Stimulated activated CD4-positive, alpha-beta T cell treated with anti-CD3 and anti-CD28 coated beads, Interleukin-12 subunit alpha, Interleukin-12 subunit beta, amount 100 ng/mL, for 24 hours (primary cell): ENCODE measurements around the gene SYT9.

ENCODE experiments used
- DNase-seq, 2 experiments: peaks; one replicate each; pipeline ENCODE4 v3.0.0-alpha.2; 2020; ENCODE audit warnings: low read depth in 2 of 2

Gene SYT9

DNA sequence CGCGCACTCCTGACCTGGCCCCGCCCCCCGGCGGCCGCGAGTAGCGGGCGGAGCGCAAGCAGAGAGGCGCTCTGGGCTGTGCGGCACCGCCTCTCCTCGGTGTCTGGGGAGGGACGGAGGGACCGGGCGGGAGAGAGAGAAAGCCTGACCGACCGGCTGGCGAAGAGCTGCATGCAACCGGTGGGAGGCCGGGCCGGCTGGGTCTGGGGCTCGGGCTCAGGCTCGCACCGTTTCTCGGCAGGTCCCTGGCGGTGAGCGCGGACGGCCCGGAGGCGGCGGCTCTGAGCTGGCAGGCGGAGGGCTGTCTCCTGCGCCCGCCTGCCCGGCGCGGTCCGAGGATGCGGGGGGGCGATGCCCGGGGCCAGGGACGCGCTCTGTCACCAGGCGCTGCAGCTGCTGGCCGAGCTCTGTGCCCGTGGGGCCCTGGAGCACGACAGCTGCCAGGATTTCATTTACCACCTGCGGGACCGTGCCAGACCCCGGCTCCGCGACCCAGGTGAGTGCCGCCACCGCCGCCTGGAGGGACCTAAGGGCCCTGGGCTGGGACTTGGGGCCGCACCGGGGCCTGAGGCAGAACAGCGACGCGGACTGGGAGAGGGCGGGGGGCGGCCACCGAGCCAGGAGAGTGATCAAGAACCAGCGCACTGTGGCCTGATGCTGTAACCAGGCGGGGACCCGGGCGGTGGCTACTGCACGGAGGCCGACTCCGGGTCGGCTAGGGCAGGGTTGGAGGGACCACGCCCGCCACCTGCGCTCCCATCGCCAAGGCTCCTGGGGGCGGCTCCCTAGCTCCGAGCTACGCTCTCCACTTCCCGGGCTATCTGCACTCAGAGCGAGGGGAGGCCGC lies at the start of gene SYT9:
SYT9 (plus strand) TSS at position 69 of the 847 bp plus-strand sequence; CDS start at position 352, 283 bp downstream.
- peak in 1 of 2 experiments; percentile 20 for DNase-seq

DNA sequence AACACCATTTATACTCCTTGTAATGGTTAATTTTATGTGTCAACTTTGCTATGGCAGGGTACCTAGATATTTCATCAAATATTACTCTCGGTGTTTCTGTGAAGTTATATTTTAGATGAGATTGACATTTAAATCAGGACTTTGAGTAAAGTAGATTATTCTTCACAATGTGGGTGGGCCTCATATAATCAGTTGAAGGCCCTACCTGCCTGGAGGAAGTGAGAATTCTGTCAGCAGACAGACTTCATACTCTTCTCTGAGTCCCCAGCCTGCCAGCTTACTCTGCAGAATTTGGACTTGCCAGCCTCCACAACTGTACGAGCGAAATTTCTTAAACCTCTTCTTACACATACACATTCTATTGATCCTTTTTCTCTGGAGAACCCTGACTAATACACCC lies 49.3 kb upstream of the SYT9 start:
- no peak for DNase-seq

DNA sequence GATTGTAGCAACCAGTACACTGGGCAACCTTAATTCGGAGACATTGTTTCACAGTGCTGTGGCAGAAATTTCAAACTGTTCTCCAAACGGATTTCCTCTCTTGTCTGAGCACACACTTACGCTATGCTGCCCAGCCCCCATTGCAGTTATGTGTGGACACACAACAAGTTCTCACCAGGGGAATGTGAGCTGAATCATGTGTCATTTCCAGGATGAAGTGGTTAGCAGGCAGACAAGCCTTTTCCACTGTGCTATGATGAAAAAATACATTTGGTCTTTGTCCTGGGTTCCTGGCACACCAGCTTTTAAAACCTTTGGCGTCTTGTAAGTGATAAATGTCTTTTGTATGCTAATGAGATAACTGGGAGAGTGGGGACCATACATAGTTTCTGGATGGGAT lies 46.9 kb upstream of the SYT9 start:
- no peak for DNase-seq

DNA sequence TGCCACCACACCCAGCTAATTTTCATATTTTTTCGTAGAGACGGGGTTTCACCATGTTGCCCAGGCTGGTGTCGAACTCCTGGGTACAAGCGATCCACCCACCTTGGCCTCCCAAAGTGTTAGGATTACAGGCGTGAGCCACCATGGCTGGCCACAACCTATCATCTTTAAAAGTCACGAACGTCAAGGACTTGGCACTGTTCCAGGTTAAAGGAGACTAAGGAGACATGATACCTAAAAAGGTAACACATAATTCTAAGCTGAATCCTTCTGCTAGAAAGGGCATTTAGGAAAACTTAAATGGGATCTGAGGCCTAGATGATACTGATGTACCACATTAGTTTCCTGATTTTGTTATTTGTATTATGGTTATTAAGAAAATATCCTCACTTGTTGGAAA lies 43.3 kb upstream of the SYT9 start:
- DNase-seq: no peak

DNA sequence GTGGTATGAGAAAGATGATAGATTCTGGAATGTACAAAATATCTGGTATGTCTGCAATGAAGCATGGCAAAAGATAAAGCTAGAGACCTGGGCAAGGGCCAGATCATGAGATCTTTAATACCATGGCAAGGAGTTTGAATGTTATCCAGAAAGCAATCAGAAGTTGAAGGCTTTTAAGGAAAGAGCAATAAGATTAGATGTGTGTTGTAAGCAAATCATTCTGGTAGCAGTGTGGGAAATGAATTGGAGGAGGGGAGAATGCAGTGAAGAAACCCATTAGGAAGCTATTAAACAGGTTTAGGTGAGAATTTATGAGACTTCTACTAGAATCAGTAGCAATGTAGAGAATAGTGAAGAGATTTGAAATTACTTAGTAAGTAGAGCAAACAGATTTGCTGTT lies 32.2 kb upstream of the SYT9 start:
- DNase-seq: no peak

DNA sequence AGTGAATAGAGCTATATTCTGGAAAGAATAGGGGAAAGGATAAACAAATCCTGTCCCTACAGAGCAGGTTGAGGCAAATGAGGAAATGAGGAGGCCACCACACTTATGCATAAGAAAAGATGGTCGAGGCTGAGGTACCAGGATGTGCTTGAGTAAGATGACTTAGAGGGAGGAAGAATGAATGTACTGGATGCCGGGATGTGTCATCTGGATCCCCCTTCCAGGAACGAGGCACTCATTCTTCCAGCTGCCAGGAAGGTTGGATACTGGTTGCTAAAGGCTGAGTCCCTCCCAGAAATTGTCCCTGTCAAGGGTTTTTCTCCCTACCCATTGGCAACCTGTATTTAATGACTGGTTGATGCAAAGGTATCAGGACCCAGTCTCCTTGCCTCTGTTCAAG lies 31.1 kb upstream of the SYT9 start:
- no peak for DNase-seq

DNA sequence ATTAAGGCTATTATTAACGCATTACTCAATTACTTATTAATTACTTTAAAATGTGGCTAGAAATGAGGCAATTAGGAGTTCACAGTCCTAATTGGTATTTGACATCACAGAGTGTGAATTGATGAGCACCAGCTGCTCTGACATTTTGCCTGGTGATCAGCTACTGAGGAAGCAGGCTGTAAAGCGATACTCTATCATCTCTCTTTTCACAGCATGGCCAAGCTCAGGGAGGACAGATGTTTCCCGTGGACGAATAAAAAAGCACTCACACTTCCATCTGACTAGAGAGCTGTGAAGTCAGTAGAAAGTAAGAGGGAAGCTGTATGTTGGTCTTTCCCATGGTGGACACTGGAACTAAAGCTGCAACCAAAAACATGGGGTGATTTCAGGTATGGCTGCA lies 29.1 kb upstream of the SYT9 start:
- DNase-seq: no peak

DNA sequence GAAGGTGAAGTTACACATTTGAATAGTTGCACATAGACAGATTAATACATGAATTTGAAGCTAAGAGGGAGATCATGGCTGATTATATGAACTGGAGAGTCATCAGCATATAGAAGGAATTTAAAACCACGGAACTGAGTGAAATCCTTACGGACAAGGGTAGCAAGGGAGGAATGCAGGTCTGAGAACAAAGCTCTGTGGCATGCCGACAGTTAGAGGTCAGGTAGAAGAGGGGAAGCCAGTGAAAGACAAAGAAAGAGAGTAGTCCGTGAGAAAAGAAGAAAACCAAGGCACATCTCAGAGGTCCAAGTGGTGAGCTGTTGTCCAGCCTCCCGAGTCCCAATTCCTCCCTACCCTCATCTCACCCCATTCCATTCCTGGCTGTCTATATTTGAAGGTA lies 11.8 kb upstream of the SYT9 start:
- no peak for DNase-seq

DNA sequence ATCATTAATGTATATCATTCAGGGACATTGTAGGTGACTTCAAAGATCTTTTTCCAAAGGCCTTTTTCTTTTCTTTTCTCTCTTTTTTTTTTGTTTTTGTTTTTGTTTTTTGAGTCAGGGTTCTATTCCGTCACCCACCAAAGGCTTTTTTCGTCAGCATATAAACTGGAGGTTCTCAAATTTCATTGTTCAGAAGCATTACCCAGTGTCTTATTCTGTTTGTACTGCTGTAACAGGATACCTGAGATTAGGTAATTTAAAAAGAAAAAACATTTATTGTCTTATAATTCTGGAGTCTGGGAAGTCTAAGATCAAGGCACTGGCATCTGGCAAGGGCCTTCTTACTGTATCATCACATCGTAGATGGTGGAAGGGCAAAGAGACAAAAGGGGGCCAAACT lies 6.4 kb upstream of the SYT9 start:
- no peak for DNase-seq

- DNase-seq: no peak
These were observed 5.5 kb upstream of the SYT9 start for GRCh38 chr11:7246179-7246578.

GRCh38 chr11:7250166-7250565 lies 1.5 kb upstream of the SYT9 start:
- no peak for DNase-seq

DNA sequence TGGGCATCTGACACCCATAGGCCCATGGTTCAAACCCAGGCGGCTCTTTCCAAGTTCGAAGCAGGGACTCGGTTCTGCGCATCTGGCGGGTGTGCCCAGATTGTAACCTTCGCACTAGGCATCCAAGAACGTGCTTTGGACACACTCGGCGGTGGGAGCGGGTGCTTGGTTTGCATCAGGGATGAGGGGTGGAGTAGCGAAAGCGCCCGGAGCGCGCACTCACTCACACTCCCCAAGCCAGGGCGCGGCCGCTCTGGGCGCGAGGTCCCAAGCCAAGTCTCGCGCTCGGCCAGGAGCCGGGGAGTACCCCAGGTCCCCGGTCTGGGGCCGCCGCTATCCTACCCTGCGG lies 243 bp upstream of the SYT9 start:
- DNase-seq: no peak

DNA sequence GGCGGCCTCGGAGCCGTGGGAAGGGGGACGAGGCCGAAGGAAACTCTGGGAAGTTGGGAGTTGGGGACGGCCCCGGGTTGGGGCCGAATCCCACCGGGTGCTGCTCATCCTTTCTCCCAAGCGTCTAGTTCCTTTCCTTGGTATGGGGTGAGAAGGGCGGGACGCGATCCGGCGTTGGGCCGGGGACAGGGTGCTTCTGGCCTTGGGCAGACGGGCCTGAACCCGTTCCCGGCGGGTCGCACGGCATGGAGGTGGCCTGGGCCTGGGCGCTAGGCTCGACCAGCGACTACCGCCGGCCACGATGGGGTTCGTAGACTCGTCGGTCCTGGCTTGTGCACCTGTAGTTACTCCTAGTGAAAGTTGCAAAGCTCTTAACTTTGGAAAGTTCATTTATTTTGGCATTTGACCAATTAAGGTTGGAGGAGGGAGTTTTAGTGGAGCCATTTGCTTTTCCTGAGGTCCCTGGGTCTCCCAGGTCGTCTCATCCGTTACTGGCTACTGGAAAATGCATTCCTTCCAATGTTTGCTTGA lies 1.0 kb downstream of the SYT9 start:
- no peak for DNase-seq

DNA sequence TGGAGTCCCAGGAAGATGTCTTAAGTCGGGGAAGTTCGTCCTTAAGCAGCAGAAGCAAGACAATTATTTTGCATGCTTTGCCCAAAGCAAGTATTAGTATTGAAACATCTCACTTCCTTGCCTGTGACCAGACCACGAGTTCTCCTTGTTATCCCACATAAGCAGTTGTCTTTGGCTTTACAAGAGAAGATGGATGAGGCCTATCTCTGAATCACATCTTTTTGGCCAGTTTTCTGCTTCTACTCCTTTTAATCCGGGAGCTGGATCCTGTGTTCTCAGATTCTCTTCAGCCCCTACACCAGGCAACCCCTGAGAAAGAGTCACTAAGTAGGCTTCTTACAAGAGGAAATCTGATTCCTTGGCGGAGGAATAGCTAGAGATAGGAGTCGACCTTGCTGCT lies 2.1 kb downstream of the SYT9 start:
- no peak for DNase-seq

- no peak for DNase-seq
These were observed 3.1 kb downstream of the SYT9 start for GRCh38 chr11:7254731-7255291.

DNA sequence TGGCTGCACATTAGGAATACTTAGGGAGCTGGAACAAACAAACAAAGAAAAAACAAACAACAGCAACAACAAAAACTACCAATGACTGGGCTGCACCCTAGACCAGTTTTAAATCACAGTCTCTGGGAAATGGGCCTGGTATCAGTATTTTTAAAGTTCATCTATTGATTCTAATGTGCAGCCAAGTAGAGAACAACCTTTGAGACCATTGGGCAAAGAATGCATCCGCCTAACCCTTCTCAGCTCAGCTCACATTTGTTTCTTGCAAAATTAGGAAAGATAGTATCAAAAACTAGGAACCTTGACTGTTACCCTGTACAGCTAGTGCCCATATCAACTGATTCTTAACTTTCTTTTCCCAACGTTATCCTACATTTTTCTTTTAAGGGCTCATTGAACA lies 5.2 kb downstream of the SYT9 start:
- DNase-seq: no peak

DNA sequence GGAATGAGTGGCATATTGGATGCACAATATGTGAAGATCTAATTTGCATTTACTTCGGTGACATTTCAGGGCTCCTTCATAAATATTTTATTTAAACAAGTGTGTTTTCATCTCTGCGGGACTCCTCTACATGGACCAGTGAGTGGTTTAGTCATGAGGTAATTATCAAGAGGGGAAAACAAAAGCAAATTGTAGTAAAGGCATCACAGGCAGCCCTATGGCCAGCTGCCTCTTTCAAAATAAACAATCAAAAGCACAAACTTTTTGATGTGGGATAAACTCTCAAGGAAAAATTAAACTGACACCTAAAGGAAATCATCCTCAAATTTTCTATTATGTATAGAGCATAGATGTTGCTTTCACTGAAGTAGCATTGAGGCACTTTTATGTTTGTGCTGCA lies 6.0 kb downstream of the SYT9 start:
- DNase-seq: no peak

DNA sequence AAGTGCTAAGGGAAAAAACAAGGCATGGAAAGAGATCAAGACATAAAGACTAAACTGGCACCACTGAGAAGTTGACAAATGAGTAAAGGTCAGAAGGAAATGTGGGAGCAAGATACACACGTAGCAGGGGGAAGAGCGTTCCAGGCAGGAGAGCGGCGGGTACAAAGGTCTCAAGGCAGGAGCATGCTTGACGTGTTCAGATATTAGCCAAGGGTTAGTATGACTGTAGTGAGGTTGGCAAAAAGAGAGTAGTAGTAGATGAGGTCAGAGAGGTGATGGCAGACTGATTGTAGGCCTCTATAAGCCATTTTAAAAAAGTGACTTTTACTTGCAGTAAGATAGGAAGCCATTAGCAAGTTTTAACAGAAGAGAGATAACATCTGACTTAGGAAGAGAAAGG lies 9.9 kb downstream of the SYT9 start:
- no peak for DNase-seq

DNA sequence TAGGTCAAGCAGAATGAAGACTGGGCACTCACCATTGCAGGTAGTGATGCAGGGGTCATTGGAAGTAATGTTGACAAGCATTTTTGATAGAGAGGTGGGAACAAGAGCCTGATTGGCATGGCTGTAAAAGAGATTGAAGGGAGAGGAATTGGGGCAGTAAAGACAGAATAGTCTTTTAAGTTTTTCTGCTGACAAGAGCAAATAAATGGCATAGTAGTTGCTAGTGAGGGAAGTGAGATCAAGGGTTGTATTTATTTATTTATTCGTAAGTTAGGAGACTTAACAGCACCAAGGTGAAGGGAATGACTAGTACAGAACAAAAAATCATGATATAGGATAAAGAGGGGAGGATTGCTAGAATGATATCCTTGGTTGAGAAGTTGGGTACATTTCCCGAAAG lies 11.0 kb downstream of the SYT9 start:
- no peak for DNase-seq

- DNase-seq: no peak
These were observed 12.1 kb downstream of the SYT9 start for GRCh38 chr11:7263842-7264241.

GRCh38 chr11:7268758-7269157 lies 17.1 kb downstream of the SYT9 start:
- DNase-seq: no peak

GRCh38 chr11:7270233-7270865 lies 18.6 kb downstream of the SYT9 start:
- DNase-seq: no peak

GRCh38 chr11:7272373-7272772 lies 20.7 kb downstream of the SYT9 start:
- no peak for DNase-seq
